Measurements from ENCODE around the gene PRKAR1B.

Gene PRKAR1B

GRCh38 chr7:601595-602340, 125.3 kb downstream of the PRKAR1B start:
- no peak for DNase-seq

- DNase-seq: no peak
Measured at GRCh38 chr7:601036-601594, 126.0 kb downstream of the PRKAR1B start.

- no peak for DNase-seq
Measured at GRCh38 chr7:600149-601035, 126.7 kb downstream of the PRKAR1B start.

- DNase-seq: no peak
Measured at GRCh38 chr7:598899-599298, 128.2 kb downstream of the PRKAR1B start.

- no peak for DNase-seq
Measured at GRCh38 chr7:597348-598178, 129.5 kb downstream of the PRKAR1B start.

- no peak for DNase-seq
Measured at GRCh38 chr7:596819-597182, 130.3 kb downstream of the PRKAR1B start.

GRCh38 chr7:596071-596818, 130.8 kb downstream of the PRKAR1B start:
- DNase-seq: no peak

- DNase-seq: no peak
Measured at GRCh38 chr7:595621-596010, 131.5 kb downstream of the PRKAR1B start.

- no peak for DNase-seq
Measured at GRCh38 chr7:594920-595620, 132.0 kb downstream of the PRKAR1B start.

GRCh38 chr7:594212-594913, 132.7 kb downstream of the PRKAR1B start:
- no peak for DNase-seq

- no peak for DNase-seq
Measured at GRCh38 chr7:593324-594115, 133.6 kb downstream of the PRKAR1B start.

- no peak for DNase-seq
Measured at GRCh38 chr7:591856-592628, 135.0 kb downstream of the PRKAR1B start.

- DNase-seq: no peak
Measured at GRCh38 chr7:590731-591551, 136.1 kb downstream of the PRKAR1B start.

GRCh38 chr7:589781-590575, 137.1 kb downstream of the PRKAR1B start:
- DNase-seq: no peak

GRCh38 chr7:587767-588166, 139.3 kb downstream of the PRKAR1B start:
- DNase-seq: no peak

- no peak for DNase-seq
Measured at GRCh38 chr7:586494-586893, 140.6 kb downstream of the PRKAR1B start.

- DNase-seq: no peak
Measured at GRCh38 chr7:585873-586272, 141.2 kb downstream of the PRKAR1B start.

All from NCI-H446 (cell line).